K562 (cell line): ENCODE measurements around the gene ZNF22. TPM values are rescaled to one million over a fixed set of nuclear protein-coding genes. Genes with fewer than 3 reads are reported as not detected.

Experiments
- ATAC-seq: fragments of 200-7000 bp; cut with Tn5 transposase; 3 replicates; pipeline ENCODE4 v1.9.1; 2020; ENCODE audit warnings: moderate library complexity
- BruUV-seq: library from RNA; stranded (reverse); fragments of 400-500 nt; replicated peaks from 2 replicates; lab custom pipeline; 2021; lab: Mats Ljungman, UMichigan
- CTCF ChIA-PET: fragments of 300-600 bp; formaldehyde crosslinking; extraction: SDS; loops from one replicate; lab custom pipeline; 2021; ENCODE audit warnings: low intra/inter-chr PET ratio; lab: Yijun Ruan, JAX
- POLR2A ChIA-PET: fragments of 300-600, 350-650 bp; sonication (Branson Sonifier 250); formaldehyde crosslinking; extraction: SDS; loops from one replicate; lab custom pipeline; 2021; ENCODE audit warnings: antibody characterized with exemption, inconsistent platforms; lab: Yijun Ruan, JAX
- DNase-seq, 4 experiments: peaks; one replicate each; pipeline versions ENCODE4 v3.0.0 to v3.0.0-alpha.2; 2011 to 2018; ENCODE audit warnings: low spot score in 3 of 4, mixed read lengths in 3 of 4; ENCODE audit errors: extremely low read depth in 1 of 4
- FAIRE-seq: peaks from 2 replicates; lab custom pipeline; 2011; peaks lifted over from hg19 to GRCh38; lab: Jason Lieb, UNC
- H2AFZ ChIP-seq: 2 replicates; pipeline ENCODE4 v1.6.0; 2011; ENCODE audit warnings: low read depth, low read length, control low read depth, inconsistent platforms
- H3K27ac ChIP-seq: fragments of 200-600 bp; 3 replicates; pipeline ENCODE4 v1.8.0; 2011; ENCODE audit warnings: low read depth, mild to moderate bottlenecking, control low read depth, inconsistent platforms, low read length, moderate library complexity, mixed read lengths; ENCODE audit errors: extremely low read depth
- H3K27me3 ChIP-seq, 2 experiments: fragments of 300-600 bp in 1 of 2; 2 replicates in 1 of 2; 3 replicates in 1 of 2; pipeline versions ENCODE4 v1.6.0 to v1.8.0; 2011; ENCODE audit warnings: inconsistent platforms in 2 of 2, low read length in 2 of 2, mild to moderate bottlenecking in 1 of 2, mixed read lengths in 1 of 2, moderate library complexity in 1 of 2; ENCODE audit not compliant: control insufficient read depth in 2 of 2, insufficient read depth in 2 of 2
- H3K36me3 ChIP-seq: fragments of 300-600 bp; 3 replicates; pipeline ENCODE4 v1.8.0; 2011; ENCODE audit warnings: mild to moderate bottlenecking, low read length, inconsistent platforms; ENCODE audit not compliant: control insufficient read depth, insufficient read depth
- H3K4me1 ChIP-seq, 2 experiments: fragments of 200-600 bp in 1 of 2; replicated peaks in 1 of 2; 2 replicates in 1 of 2; 3 replicates in 1 of 2; pipeline versions ENCODE4 v1.5.1 to v1.8.0; 2011; ENCODE audit warnings: inconsistent platforms in 2 of 2, low read length in 2 of 2, mild to moderate bottlenecking in 1 of 2, mixed read lengths in 1 of 2, moderate library complexity in 1 of 2; ENCODE audit not compliant: control insufficient read depth in 2 of 2, insufficient read depth in 2 of 2
- H3K4me2 ChIP-seq: 2 replicates; pipeline ENCODE4 v1.6.1; 2011; ENCODE audit warnings: low read length, control low read depth, inconsistent platforms, mixed read lengths; ENCODE audit not compliant: insufficient read depth
- H3K4me3 ChIP-seq: fragments of 200-600 bp; sonication (generic), shearing (Covaris generic); 2 replicates; pipeline ENCODE4 v1.5.1; 2016; ENCODE audit warnings: control low read depth, inconsistent platforms
- H3K79me2 ChIP-seq: fragments of 200-600 bp; 3 replicates; pipeline ENCODE4 v1.8.0; 2011; ENCODE audit warnings: low read length, inconsistent platforms; ENCODE audit not compliant: control insufficient read depth, insufficient read depth
- H3K9ac ChIP-seq, 2 experiments: 2 replicates each; pipeline versions ENCODE4 v1.6.0 to v1.6.1; 2011; ENCODE audit warnings: low read depth in 2 of 2, low read length in 2 of 2, control low read depth in 1 of 2, inconsistent platforms in 1 of 2, mild to moderate bottlenecking in 1 of 2, mixed read lengths in 1 of 2; ENCODE audit not compliant: insufficient read depth in 1 of 2
- H3K9me1 ChIP-seq: one replicate; pipeline ENCODE4 v1.6.0; 2011; ENCODE audit warnings: inconsistent platforms, mild to moderate bottlenecking, low read length, moderate library complexity; ENCODE audit not compliant: control insufficient read depth, insufficient read depth
- H3K9me3 ChIP-seq: replicated peaks from 2 replicates; pipeline ENCODE4 v1.5.1; 2011; ENCODE audit warnings: low read depth, low read length, inconsistent platforms; ENCODE audit not compliant: control insufficient read depth, insufficient read depth
- H4K20me1 ChIP-seq: replicated peaks from 2 replicates; pipeline ENCODE4 v1.6.1; 2011; ENCODE audit warnings: low read length, inconsistent platforms, mixed read lengths; ENCODE audit not compliant: control insufficient read depth, insufficient read depth
- GTF2A2 ChIP-seq: IDR thresholded peaks from 2 replicates; pipeline ENCODE4 v1.6.1; 2016; ENCODE audit warnings: mild to moderate bottlenecking, missing genetic modification characterization, missing compliant biosample characterization
- LARP7 ChIP-seq: fragments of 450-650 bp; IDR thresholded peaks from 2 replicates; pipeline ENCODE4 v1.6.1; 2016
- MCM2 ChIP-seq: fragments of 450-650 bp; IDR thresholded peaks from 2 replicates; pipeline ENCODE4 v1.6.1; 2017; ENCODE audit warnings: low read depth, mild to moderate bottlenecking
- NR2C2 ChIP-seq, 2 experiments: fragments of 200-800 bp in 1 of 2; sonication (Bioruptor generic) in 1 of 2; sonication (generic) in 1 of 2; formaldehyde crosslinking in 1 of 2; IDR thresholded peaks; 2 replicates each; pipeline versions ENCODE4 v1.6.1 to v1.8.0; 2016 to 2022; ENCODE audit warnings: mild to moderate bottlenecking in 1 of 2, missing compliant biosample characterization in 1 of 2, missing genetic modification characterization in 1 of 2, missing genetic modification reagents in 1 of 2
- RBFOX2 ChIP-seq: fragments of 200-400 bp; formaldehyde crosslinking; IDR thresholded peaks from 2 replicates; pipeline ENCODE4 v1.6.1; 2017; ENCODE audit warnings: low read depth, mild to moderate bottlenecking, low read length, moderate library complexity
- ZNF263 ChIP-seq: sonication (generic); formaldehyde crosslinking; IDR thresholded peaks from 2 replicates; pipeline ENCODE4 v1.8.0; 2022; ENCODE audit warnings: mild to moderate bottlenecking, missing genetic modification reagents, borderline replicate concordance
- ZNF75A ChIP-seq: fragments of 450-650 bp; formaldehyde crosslinking; IDR thresholded peaks from 2 replicates; pipeline ENCODE4 v1.4.0; 2020; ENCODE audit warnings: mild to moderate bottlenecking
- WGBS: fragments of 100-300 bp; shearing (Covaris generic); methylation state at CpG from one replicate; pipeline ENCODE4 v1.1.6; 2016; ENCODE audit warnings: low coverage, mixed read lengths; ENCODE audit not compliant: insufficient coverage; ENCODE audit errors: missing lambda C conversion rate; 5-methylcytosine and 5-hydroxymethylcytosine counted together
- in situ Hi-C: fragments of 300-500 bp; cut with MboI; formaldehyde crosslinking; loops from 4 replicates; pipeline ENCODE4 v1.15.0; 2018; ENCODE audit warnings: inconsistent platforms, mixed read lengths
- intact Hi-C: fragments of 100-400 bp; cut with micrococcal nuclease; formaldehyde crosslinking; loops from 2 replicates; pipeline ENCODE4 v1.14.2; 2022
- polyA plus RNA-seq, 8 experiments: library from polyadenylated mRNA; depleted of rRNA in 4 of 8; stranded (reverse) in 5 of 8; unstranded in 3 of 8; fragments of >200 nt; fragmentation: Nextera tagmentation in 2 of 8; fragmentation: Illumina TruSeq in 1 of 8; extraction: Ambion mirVana in 2 of 8; extraction: Trizol in 1 of 8; gene quantifications; 2 replicates each; pipeline versions ENCODE4 v1.2.1 to v1.2.3, GENCODE V29; 2011 to 2014; ENCODE audit warnings: inconsistent platforms in 1 of 8, missing spikeins in 1 of 8
- total RNA-seq, 7 experiments: library from RNA; depleted of rRNA in 6 of 7; stranded (reverse); fragments of >200 nt in 6 of 7; fragmentation: Illumina TruSeq in 2 of 7; extraction: Trizol in 2 of 7; gene quantifications; 2 replicates each; pipeline versions ENCODE4 v1.2.1 to v1.2.3, GENCODE V29; 2011 to 2021; ENCODE audit warnings: low replicate concordance in 1 of 7
- TF ChIP-seq, protein P1 (sequence below): fragments of 250-450 bp; sonication (Bioruptor Pico); IDR thresholded peaks from 2 replicates; pipeline ENCODE4 v1.5.0; 2020; ENCODE audit warnings: mild to moderate bottlenecking, borderline replicate concordance
- TF ChIP-seq, protein P2 (sequence below): sonication (generic); formaldehyde crosslinking; IDR thresholded peaks from 2 replicates; pipeline ENCODE4 v1.8.0; 2023; ENCODE audit warnings: mild to moderate bottlenecking, missing genetic modification reagents
- TF ChIP-seq, protein P3 (sequence below), 2 experiments: fragments of 150-350 bp in 1 of 2; IDR thresholded peaks; 2 replicates each; pipeline ENCODE4 v1.6.1; 2012 to 2016; ENCODE audit warnings: low read depth in 2 of 2, low read length in 2 of 2, mild to moderate bottlenecking in 1 of 2, moderate library complexity in 1 of 2

Gene ZNF22
- total and polyA plus RNA-seq, 9 of the 15 experiments (the other 6 are each of a cell fraction or from before 2014, with no cell fraction given) = 36.2 to 98.7 (median 51.2) TPM

DNA sequence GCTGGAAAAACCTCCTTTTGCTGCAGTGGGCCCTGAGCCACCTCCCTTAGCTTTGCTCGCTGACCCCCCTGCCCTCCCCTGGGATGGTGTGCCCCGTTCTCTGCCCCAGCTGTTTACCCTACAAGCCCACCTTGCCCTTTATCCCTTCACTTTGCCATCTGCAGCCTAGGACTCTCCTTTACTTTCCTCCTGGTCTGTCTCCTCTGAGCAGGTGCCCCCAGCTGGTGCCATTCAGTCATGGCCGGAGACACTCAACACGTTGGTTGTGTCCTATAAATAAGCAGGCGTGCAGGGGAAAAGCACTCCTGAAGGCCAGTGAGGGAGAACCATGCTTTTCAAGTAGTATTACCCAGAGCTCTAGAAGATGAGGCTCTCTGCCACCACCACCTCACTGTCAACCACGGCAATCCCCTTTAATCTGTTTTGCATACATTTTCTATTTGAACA lies 35.0 kb upstream of the ZNF22 start (continued):
- TF ChIP-seq RBFOX2 (no peak), ZNF75A (no peak)
- TF ChIP-seq, protein P1, sequence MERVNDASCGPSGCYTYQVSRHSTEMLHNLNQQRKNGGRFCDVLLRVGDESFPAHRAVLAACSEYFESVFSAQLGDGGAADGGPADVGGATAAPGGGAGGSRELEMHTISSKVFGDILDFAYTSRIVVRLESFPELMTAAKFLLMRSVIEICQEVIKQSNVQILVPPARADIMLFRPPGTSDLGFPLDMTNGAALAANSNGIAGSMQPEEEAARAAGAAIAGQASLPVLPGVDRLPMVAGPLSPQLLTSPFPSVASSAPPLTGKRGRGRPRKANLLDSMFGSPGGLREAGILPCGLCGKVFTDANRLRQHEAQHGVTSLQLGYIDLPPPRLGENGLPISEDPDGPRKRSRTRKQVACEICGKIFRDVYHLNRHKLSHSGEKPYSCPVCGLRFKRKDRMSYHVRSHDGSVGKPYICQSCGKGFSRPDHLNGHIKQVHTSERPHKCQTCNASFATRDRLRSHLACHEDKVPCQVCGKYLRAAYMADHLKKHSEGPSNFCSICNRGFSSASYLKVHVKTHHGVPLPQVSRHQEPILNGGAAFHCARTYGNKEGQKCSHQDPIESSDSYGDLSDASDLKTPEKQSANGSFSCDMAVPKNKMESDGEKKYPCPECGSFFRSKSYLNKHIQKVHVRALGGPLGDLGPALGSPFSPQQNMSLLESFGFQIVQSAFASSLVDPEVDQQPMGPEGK = no peak
- TF ChIP-seq, all 486 proteins: peak for 0

DNA sequence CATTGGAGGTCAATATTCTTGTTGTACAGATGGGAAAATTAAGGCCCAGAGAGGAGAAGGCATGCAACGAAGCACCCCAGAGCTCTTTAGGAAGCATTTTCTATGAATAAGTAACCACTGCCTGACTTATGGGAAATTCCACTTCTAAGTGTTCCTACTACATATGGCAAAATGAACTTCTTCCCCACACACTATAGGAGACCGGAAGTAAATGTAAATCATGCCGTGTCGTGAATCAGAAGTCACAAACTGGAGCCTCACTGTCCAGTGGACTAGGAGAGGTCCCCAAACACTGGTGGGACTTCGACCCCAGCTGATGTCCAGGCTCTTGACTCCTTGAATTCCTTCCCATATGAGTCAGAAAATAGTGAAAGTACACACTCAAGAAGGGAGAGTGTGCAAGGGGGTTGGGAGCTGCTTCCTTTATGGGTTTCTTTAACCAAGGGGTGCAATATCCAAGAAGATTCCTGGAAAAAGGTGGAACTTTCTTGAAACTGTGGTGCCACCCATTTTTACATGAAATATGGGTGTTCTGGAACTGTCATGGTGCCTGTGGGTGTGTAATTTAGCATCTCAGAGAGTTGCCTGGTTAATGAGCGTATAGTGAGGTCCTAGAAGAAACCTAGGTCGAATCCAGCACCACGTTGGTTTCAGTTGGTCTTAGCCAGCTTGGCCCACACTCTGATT lies 34.5 kb upstream of the ZNF22 start:
- H3K4me3 ChIP-seq = no peak overlapping the region
- peak overlapping the region; percentile 81 for H2AFZ ChIP-seq
- ChIA-PET POLR2A (interaction anchor here (2.0 kb wide), 1 partner anchor 13 kb away, joined by 6 read pairs; the partner anchor contains the start of gene DEPP1), CTCF (no interaction called here)
- in situ Hi-C loops (no loop called here), intact Hi-C loops (no loop called here)
- no peak overlapping the region for H3K9ac ChIP-seq
- ATAC-seq = no peak
- H3K4me2 ChIP-seq = no peak overlapping the region
- DNase-seq = no peak
- peaks cover 5 to 7% of the 10 kb centered on the region in 2 experiments; a peak in 4 of 5 replicates for H3K4me1 ChIP-seq
- no peaks in the 10 kb centered on the region for H3K79me2 ChIP-seq
- no peaks in the 10 kb centered on the region for H3K9me1 ChIP-seq
- no peaks in the 10 kb centered on the region for H3K36me3 ChIP-seq
- no peaks in the 10 kb centered on the region for H4K20me1 ChIP-seq
- peak; percentile 65 for FAIRE-seq
- 27% methylated on average over 8 of the region's 8 CpGs for WGBS
- H3K27ac ChIP-seq = no peak overlapping the region
- no TSS peak for BruUV-seq
- no peaks in the 10 kb centered on the region for H3K9me3 ChIP-seq
- peaks cover 2 to 31% of the 10 kb centered on the region in 2 experiments; a peak in 2 of 5 replicates for H3K27me3 ChIP-seq
- TF ChIP-seq ZNF263 (CRISPR knock-in tag) (no peak), NR2C2 (CRISPR knock-in tag; IDR thresholded peaks at IDR 0.05) (no peak), NR2C2 (tag; IDR thresholded peaks at IDR 0.05) (0 out of 2 replicates have a peak, but pooled peaks have one; percentile 18), MCM2 (no peak), GTF2A2 (no peak), LARP7 (no peak)
- TF ChIP-seq, protein P2, sequence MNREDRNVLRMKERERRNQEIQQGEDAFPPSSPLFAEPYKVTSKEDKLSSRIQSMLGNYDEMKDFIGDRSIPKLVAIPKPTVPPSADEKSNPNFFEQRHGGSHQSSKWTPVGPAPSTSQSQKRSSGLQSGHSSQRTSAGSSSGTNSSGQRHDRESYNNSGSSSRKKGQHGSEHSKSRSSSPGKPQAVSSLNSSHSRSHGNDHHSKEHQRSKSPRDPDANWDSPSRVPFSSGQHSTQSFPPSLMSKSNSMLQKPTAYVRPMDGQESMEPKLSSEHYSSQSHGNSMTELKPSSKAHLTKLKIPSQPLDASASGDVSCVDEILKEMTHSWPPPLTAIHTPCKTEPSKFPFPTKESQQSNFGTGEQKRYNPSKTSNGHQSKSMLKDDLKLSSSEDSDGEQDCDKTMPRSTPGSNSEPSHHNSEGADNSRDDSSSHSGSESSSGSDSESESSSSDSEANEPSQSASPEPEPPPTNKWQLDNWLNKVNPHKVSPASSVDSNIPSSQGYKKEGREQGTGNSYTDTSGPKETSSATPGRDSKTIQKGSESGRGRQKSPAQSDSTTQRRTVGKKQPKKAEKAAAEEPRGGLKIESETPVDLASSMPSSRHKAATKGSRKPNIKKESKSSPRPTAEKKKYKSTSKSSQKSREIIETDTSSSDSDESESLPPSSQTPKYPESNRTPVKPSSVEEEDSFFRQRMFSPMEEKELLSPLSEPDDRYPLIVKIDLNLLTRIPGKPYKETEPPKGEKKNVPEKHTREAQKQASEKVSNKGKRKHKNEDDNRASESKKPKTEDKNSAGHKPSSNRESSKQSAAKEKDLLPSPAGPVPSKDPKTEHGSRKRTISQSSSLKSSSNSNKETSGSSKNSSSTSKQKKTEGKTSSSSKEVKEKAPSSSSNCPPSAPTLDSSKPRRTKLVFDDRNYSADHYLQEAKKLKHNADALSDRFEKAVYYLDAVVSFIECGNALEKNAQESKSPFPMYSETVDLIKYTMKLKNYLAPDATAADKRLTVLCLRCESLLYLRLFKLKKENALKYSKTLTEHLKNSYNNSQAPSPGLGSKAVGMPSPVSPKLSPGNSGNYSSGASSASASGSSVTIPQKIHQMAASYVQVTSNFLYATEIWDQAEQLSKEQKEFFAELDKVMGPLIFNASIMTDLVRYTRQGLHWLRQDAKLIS = no peak
- TF ChIP-seq, protein P3, sequence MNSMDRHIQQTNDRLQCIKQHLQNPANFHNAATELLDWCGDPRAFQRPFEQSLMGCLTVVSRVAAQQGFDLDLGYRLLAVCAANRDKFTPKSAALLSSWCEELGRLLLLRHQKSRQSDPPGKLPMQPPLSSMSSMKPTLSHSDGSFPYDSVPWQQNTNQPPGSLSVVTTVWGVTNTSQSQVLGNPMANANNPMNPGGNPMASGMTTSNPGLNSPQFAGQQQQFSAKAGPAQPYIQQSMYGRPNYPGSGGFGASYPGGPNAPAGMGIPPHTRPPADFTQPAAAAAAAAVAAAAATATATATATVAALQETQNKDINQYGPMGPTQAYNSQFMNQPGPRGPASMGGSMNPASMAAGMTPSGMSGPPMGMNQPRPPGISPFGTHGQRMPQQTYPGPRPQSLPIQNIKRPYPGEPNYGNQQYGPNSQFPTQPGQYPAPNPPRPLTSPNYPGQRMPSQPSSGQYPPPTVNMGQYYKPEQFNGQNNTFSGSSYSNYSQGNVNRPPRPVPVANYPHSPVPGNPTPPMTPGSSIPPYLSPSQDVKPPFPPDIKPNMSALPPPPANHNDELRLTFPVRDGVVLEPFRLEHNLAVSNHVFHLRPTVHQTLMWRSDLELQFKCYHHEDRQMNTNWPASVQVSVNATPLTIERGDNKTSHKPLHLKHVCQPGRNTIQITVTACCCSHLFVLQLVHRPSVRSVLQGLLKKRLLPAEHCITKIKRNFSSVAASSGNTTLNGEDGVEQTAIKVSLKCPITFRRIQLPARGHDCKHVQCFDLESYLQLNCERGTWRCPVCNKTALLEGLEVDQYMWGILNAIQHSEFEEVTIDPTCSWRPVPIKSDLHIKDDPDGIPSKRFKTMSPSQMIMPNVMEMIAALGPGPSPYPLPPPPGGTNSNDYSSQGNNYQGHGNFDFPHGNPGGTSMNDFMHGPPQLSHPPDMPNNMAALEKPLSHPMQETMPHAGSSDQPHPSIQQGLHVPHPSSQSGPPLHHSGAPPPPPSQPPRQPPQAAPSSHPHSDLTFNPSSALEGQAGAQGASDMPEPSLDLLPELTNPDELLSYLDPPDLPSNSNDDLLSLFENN (IDR thresholded peaks at IDR 0.05; ENCODE audit: low read depth in 2 of 2, low read length in 2 of 2) = no peak
